Measurements from ENCODE around the gene RGS19. TPM values are rescaled to one million over a fixed set of nuclear protein-coding genes. Genes with fewer than 3 reads are reported as not detected.

RGS19 gene
- total RNA-seq, 1 donor, result 9.8 TPM

DNA sequence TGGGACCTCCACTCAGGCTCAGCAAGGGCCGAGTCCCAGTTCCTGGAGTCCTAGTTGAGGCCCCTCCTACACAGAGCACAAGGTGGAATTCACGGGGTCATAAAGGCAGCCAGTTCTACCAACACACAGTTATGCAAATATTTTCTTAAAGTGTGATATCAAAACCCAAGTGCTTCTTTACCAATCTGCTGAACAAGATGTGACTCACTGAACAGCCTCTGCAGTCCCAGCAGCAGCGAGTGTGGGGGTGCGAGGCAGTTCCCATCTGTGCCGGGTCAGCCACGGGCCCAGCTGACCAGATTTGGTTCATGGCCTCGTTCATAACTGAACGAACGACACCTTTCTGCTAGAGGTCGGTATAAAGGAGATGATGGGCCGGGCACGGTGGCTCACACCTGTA, 20.8 kb downstream of the RGS19 start:
- no peak for DNase-seq (ENCODE audit: low read depth)
- H3K4me3 ChIP-seq (ENCODE audit: low read depth, low read length), result no peak overlapping the region
- TF ChIP-seq, protein P1, sequence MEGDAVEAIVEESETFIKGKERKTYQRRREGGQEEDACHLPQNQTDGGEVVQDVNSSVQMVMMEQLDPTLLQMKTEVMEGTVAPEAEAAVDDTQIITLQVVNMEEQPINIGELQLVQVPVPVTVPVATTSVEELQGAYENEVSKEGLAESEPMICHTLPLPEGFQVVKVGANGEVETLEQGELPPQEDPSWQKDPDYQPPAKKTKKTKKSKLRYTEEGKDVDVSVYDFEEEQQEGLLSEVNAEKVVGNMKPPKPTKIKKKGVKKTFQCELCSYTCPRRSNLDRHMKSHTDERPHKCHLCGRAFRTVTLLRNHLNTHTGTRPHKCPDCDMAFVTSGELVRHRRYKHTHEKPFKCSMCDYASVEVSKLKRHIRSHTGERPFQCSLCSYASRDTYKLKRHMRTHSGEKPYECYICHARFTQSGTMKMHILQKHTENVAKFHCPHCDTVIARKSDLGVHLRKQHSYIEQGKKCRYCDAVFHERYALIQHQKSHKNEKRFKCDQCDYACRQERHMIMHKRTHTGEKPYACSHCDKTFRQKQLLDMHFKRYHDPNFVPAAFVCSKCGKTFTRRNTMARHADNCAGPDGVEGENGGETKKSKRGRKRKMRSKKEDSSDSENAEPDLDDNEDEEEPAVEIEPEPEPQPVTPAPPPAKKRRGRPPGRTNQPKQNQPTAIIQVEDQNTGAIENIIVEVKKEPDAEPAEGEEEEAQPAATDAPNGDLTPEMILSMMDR (IDR thresholded peaks at IDR 0.05; ENCODE audit: insufficient read depth, low read length), result no peak

DNA sequence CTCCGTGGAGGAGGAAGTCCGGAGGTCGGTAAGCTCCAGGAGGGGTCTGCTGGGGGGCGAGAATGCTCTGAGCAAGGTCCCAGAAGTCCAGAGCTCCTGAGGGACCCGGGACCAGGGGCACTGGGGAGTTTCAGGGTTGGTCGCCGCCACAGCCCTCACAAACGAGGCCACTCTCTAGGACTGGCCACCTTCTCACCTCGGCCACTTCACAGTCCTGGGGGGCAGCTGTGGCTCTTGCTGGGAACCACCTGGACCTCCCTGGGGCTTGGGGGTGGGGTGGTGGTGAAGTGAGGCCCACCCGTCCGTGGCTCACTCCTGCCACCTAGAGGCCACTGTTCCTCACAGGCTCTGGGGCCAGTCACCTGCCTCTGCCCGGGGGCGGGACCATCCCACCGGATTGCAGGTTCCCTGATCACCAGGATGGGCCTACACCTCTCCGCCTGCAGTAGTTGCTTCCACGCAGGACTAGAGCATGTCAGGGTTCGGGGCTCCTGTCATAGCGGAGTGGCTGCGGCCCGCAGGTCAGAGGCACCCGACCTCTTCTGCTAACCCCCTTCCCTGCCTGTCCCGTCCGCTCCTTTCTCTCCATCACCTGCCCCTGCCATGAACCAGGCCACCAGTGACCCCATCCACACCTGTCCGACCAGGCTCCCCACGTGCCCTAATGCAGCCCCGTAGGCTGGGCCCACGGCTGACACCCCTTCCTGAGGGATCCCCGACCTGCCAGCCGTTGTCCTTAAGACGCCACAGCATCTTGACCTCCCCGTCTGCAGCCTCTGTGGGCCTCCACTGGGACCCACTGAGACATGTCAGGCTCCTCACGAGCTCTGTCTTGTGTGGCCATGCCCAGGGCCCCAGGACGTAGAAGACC, 21.5 kb downstream of the RGS19 start:
- TF ChIP-seq, protein P1 (IDR thresholded peaks at IDR 0.05; ENCODE audit: insufficient read depth, low read length), result peak; percentile 93
- H3K4me3 ChIP-seq (ENCODE audit: low read depth, low read length), result no peak overlapping the region
- peak; percentile 59 for DNase-seq (ENCODE audit: low read depth)

DNA sequence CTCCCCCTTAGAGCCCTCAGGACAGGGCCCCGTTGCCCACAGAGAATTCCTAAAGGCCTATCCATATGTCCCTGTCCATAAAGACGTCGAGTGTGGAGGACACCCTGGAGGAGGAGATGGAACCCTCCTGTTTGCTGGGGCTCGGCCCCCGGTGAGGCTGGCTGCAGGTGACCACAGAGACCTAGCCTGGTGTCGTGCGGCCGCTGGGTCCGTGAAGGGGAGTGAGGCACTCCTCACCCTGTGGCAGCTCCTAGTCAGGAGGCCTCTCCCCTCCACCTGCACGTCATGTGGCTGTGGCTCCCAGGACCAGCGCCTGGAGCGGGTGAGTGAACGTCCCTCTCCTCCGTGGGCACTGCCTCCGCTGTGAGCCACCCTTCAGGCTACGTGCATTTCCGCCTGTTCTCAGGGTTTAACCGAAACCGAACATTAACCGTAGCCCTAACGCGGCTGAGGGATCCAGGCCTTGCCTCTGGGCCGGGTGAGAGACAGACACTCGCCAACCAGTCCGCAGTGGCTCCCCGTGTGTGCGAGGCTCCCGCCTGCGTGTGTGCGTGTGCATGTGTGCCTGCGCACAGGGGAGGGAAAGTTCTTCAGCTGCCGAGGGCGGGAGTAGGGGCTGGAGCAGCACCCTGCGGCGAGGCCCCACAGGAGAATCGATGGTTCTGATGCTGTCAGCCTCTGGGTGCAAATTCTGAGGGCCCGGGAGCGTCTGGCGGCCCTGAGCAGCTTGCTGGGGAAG, 22.3 kb downstream of the RGS19 start:
- no peak overlapping the region for H3K4me3 ChIP-seq (ENCODE audit: low read depth, low read length)
- DNase-seq (ENCODE audit: low read depth), result no peak
- TF ChIP-seq, protein P1 (IDR thresholded peaks at IDR 0.05; ENCODE audit: insufficient read depth, low read length), result no peak

DNA sequence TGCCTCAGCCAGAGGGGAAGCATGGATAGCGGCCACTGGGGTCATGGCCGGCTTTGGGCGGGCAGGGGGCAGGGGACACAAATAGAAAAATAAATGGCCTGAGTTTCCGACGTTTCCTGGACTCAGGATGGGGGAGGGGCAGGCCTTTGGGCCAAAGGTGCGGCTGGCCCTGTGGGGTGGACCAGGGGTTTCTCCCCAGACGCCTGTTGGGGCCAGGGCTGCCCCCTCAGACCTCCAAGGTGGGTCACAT, 22.8 kb downstream of the RGS19 start:
- TF ChIP-seq, protein P1 (IDR thresholded peaks at IDR 0.05; ENCODE audit: insufficient read depth, low read length), result no peak
- DNase-seq (ENCODE audit: low read depth), result no peak
- no peak overlapping the region for H3K4me3 ChIP-seq (ENCODE audit: low read depth, low read length)

- DNase-seq (ENCODE audit: low read depth), result peak; percentile 47
- no peak overlapping the region for H3K4me3 ChIP-seq (ENCODE audit: low read depth, low read length)
- TF ChIP-seq, protein P1 (IDR thresholded peaks at IDR 0.05; ENCODE audit: insufficient read depth, low read length), result no peak
These were observed 23.3 kb downstream of the RGS19 start for GRCh38 chr20:64055893-64056638.

DNA sequence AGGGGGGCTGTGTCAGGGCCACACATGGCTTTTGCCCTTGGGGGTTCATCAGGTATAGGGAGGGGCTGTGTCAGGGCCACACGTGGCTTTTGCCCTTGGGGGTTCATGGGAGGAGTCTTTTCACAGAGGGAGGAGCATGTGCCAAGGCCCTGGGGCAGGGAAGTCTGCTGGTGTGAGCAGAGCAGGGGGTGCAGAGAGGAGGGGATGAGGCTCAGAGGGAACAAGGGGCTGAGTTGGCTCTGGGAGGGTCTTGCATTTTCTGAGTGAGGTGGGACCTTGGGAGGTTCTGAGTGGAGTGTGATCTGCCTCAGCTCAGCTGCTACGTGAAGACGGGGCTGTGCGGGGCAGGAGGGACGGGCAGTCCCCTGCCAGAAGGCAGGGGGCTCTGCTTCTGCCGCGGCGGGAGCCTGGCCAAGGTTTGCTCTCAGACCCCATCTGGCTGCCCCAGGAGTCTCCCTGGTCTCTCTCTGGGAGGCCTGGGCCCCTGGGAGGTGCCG, 23.9 kb downstream of the RGS19 start:
- TF ChIP-seq, protein P1 (IDR thresholded peaks at IDR 0.05; ENCODE audit: insufficient read depth, low read length), result no peak
- H3K4me3 ChIP-seq (ENCODE audit: low read depth, low read length), result no peak overlapping the region
- DNase-seq (ENCODE audit: low read depth), result no peak
